ENCODE results near the gene SSUH2. TPM values are rescaled to one million over a fixed set of nuclear protein-coding genes. Genes with fewer than 3 reads are reported as not detected.

SSUH2 gene
- total RNA-seq, 4 donors from 2014 or later = 0.15 to 0.33 TPM; not detected in 2

GRCh38 chr3:8651418-8652323 is 7.1 kb upstream of the SSUH2 start:
- H3K27me3 ChIP-seq = no peaks in the 10 kb centered on the region
- H3K4me3 ChIP-seq = no peak overlapping the region
- H3K9me3 ChIP-seq = no peaks in the 10 kb centered on the region
- in situ Hi-C loops (cut with MboI; ENCODE audit: low sequenced_read_pairs in 4 of 4) (no loop called here), intact Hi-C loops (cut with DNase I; ENCODE audit: low total_unique reads) (no loop called here)
- TF ChIP-seq CTCF (IDR thresholded peaks at IDR 0.05 in 4 of 5, conservative IDR thresholded peaks at IDR 0.05 in 1 of 5) = no peak
- TF ChIP-seq POLR2A (IDR thresholded peaks at IDR 0.05) = no peak
- H3K36me3 ChIP-seq = no peaks in the 10 kb centered on the region
- DNase-seq (no peak), ATAC-seq (no peak)
- no peak overlapping the region for H3K27ac ChIP-seq
- no peaks in the 10 kb centered on the region for H3K4me1 ChIP-seq

- H3K27ac ChIP-seq = no peak overlapping the region
- no peaks in the 10 kb centered on the region for H3K4me1 ChIP-seq
- no peak overlapping the region for H3K4me3 ChIP-seq
- ATAC-seq = no peak
- H3K9me3 ChIP-seq = no peaks in the 10 kb centered on the region
- H3K27me3 ChIP-seq = no peaks in the 10 kb centered on the region
- intact Hi-C loops (cut with DNase I; ENCODE audit: low total_unique reads) (no loop called here), in situ Hi-C loops (cut with MboI; ENCODE audit: low sequenced_read_pairs in 4 of 4) (no loop called here)
- H3K36me3 ChIP-seq = no peaks in the 10 kb centered on the region
- no peak for TF ChIP-seq POLR2A (IDR thresholded peaks at IDR 0.05)
- TF ChIP-seq CTCF (IDR thresholded peaks at IDR 0.05 in 4 of 5, conservative IDR thresholded peaks at IDR 0.05 in 1 of 5) = no peak
- no peak for DNase-seq
These were observed 6.2 kb upstream of the SSUH2 start for GRCh38 chr3:8650583-8651416.

DNA sequence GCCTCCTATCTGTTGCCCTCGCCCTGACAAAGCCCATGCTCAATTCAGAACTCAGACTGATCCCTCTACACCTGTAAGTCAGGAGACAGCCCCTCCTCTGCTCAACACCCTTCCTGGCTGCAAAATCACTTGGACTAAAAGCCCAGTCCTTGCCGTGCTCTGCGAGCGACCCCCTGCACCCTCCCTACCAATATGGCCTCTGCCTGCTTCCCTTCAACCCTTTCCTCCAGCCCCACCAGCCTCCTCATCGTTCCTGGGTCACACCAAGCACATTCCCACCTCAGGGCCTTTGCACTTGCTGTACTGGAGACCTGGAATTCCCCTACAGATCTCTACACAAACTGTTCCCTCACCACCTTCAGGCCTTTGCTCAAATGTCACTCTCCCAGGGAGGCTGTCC is 5.2 kb upstream of the SSUH2 start:
- DNase-seq = no peak
- H3K36me3 ChIP-seq = no peaks in the 10 kb centered on the region
- H3K27me3 ChIP-seq = no peaks in the 10 kb centered on the region
- intact Hi-C loops (cut with DNase I; ENCODE audit: low total_unique reads) (no loop called here), in situ Hi-C loops (cut with MboI; ENCODE audit: low sequenced_read_pairs in 4 of 4) (no loop called here)
- H3K4me3 ChIP-seq = no peak overlapping the region
- no peaks in the 10 kb centered on the region for H3K9me3 ChIP-seq
- no peak for ATAC-seq
- TF ChIP-seq POLR2A (IDR thresholded peaks at IDR 0.05) (no peak), CTCF (IDR thresholded peaks at IDR 0.05 in 4 of 5, conservative IDR thresholded peaks at IDR 0.05 in 1 of 5) (no peak)
- H3K27ac ChIP-seq = no peak overlapping the region
- H3K4me1 ChIP-seq = no peaks in the 10 kb centered on the region

GRCh38 chr3:8648909-8649741 is 4.5 kb upstream of the SSUH2 start:
- Histone ChIP-seq H3K4me3 (no peak overlapping the region), H3K36me3 (no peaks in the 10 kb centered on the region), H3K4me1 (no peaks in the 10 kb centered on the region), H3K27me3 (no peaks in the 10 kb centered on the region), H3K9me3 (no peaks in the 10 kb centered on the region), H3K27ac (no peak overlapping the region)
- DNase-seq = no peak
- intact Hi-C loops (cut with DNase I; ENCODE audit: low total_unique reads) (no loop called here), in situ Hi-C loops (cut with MboI; ENCODE audit: low sequenced_read_pairs in 4 of 4) (no loop called here)
- no peak for ATAC-seq
- TF ChIP-seq CTCF (IDR thresholded peaks at IDR 0.05 in 4 of 5, conservative IDR thresholded peaks at IDR 0.05 in 1 of 5) (no peak), POLR2A (IDR thresholded peaks at IDR 0.05) (no peak)

Measured in gastrocnemius medialis (tissue), 4 donors.